ENCODE measurements around the gene CGB3. TPM values are rescaled to one million over a fixed set of nuclear protein-coding genes. Genes with fewer than 3 reads are reported as not detected.
"Not testable (repeated sequence)": the region's sequence is repeated elsewhere in the genome, so short reads cannot be mapped to it uniquely, and the experiment has no call there.

Gene CGB3
- total RNA-seq, 1 donor from 2014 or later: not detected

- H3K4me3 ChIP-seq (ENCODE audit: low read depth, low read length): no peak overlapping the region
- FAIRE-seq: no peak
- no peak for TF ChIP-seq CTCF (IDR thresholded peaks at IDR 0.05; ENCODE audit: insufficient read depth, low read length, severe bottlenecking)
- DNase-seq (ENCODE audit: low read depth): peak; percentile 66
- no peaks in the 10 kb centered on the region for H3K27me3 ChIP-seq (ENCODE audit: control insufficient read depth, insufficient read depth, low read length)
- no peaks in the 10 kb centered on the region for H3K36me3 ChIP-seq (ENCODE audit: control insufficient read depth, insufficient read depth, low read length)
Observed at GRCh38 chr19:49042177-49042576, 18.0 kb upstream of the CGB3 start.

DNA sequence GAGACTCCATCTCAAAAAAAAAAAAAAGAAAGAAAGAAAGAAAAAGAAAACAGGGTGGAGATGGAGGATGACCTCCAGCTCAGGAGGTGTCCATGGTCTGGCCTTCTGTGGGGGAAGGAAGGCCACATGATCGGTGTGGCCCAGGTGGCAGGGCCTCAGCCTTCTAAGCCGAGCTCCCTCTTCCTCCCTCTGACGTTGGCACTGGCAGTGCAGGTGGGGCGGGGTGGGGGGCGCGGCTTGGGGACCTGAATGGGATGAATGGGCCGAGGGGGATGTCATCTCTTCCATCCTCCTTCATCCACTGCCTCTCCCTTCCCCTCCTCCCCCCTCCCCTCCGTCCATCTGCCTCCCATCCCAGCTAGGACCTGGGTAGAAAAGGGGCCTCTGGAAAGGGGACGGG lies 15.6 kb upstream of the CGB3 start:
- not testable (repeated sequence) for H3K27me3 ChIP-seq (ENCODE audit: control insufficient read depth, insufficient read depth, low read length); H3K36me3 ChIP-seq (ENCODE audit: control insufficient read depth, insufficient read depth, low read length); DNase-seq (ENCODE audit: low read depth); FAIRE-seq; H3K4me3 ChIP-seq (ENCODE audit: low read depth, low read length)

- peak; percentile 50 for DNase-seq (ENCODE audit: low read depth)
- FAIRE-seq; H3K27me3 ChIP-seq (ENCODE audit: control insufficient read depth, insufficient read depth, low read length); H3K36me3 ChIP-seq (ENCODE audit: control insufficient read depth, insufficient read depth, low read length); H3K4me3 ChIP-seq (ENCODE audit: low read depth, low read length): not testable (repeated sequence)
Observed at GRCh38 chr19:49038557-49039276, 14.6 kb upstream of the CGB3 start.

- H3K36me3 ChIP-seq (ENCODE audit: control insufficient read depth, insufficient read depth, low read length); FAIRE-seq; DNase-seq (ENCODE audit: low read depth); H3K27me3 ChIP-seq (ENCODE audit: control insufficient read depth, insufficient read depth, low read length); H3K4me3 ChIP-seq (ENCODE audit: low read depth, low read length): not testable (repeated sequence)
Observed at GRCh38 chr19:49038111-49038510, 14.0 kb upstream of the CGB3 start.

DNA sequence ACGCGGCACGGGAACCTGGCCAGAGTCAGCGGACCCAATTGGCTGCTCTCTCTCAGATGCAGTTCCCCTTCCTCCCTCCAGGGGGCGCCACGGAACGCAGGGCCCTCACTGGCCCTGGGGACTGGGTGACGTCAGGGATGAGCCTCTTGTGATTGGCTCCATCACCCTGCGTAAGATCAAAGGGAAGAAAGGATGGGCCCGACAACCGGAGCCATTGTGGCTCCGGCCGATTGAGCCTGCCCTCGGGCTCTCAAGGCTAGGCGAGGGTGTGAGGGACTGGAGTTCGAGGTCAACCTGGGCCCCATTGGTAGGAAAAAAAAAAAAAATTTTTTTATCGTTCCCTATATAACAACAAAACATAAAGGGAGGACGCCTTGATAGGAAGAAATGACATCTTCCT lies 12.7 kb upstream of the CGB3 start, which contains the start of gene CGB1:
Gene CGB1, minus strand, starts transcription at position 81 of the 400 bp plus-strand sequence. CDS start 184 bp downstream, outside the sequence.
- not testable (repeated sequence) for DNase-seq (ENCODE audit: low read depth); H3K27me3 ChIP-seq (ENCODE audit: control insufficient read depth, insufficient read depth, low read length); FAIRE-seq; H3K36me3 ChIP-seq (ENCODE audit: control insufficient read depth, insufficient read depth, low read length); H3K4me3 ChIP-seq (ENCODE audit: low read depth, low read length)
- TF ChIP-seq CTCF (IDR thresholded peaks at IDR 0.05; ENCODE audit: insufficient read depth, low read length, severe bottlenecking): peak; percentile 47

GRCh38 chr19:49031642-49032301 lies 7.6 kb upstream of the CGB3 start, which contains the start of gene CGB2:
CGB2 (plus strand) TSS chr19:49031890; CDS start chr19:49032096, 206 bp downstream.
- TF ChIP-seq CTCF (IDR thresholded peaks at IDR 0.05; ENCODE audit: insufficient read depth, low read length, severe bottlenecking): peak; percentile 24
- not testable (repeated sequence) for H3K4me3 ChIP-seq (ENCODE audit: low read depth, low read length); FAIRE-seq; DNase-seq (ENCODE audit: low read depth); H3K27me3 ChIP-seq (ENCODE audit: control insufficient read depth, insufficient read depth, low read length); H3K36me3 ChIP-seq (ENCODE audit: control insufficient read depth, insufficient read depth, low read length)

DNA sequence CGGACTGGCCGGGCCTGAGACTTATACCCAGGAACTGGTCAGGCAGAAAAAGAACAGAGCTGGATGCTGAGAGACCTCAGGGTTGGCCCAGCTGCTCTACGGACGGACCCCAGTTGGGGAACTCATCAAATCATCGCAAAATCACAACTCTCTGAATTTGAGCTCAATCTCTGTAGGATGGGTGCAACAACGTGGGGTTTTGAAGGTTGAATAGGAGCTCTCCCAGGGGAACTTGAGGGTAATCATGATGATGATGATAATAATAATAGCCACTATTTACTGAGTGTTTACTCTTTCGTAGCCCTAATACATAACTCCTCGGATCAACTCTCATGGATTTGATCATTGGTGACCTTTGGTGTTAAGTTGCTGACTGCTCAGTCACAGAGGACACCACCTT lies 6.2 kb upstream of the CGB3 start:
- DNase-seq (ENCODE audit: low read depth); H3K36me3 ChIP-seq (ENCODE audit: control insufficient read depth, insufficient read depth, low read length); FAIRE-seq; H3K27me3 ChIP-seq (ENCODE audit: control insufficient read depth, insufficient read depth, low read length); H3K4me3 ChIP-seq (ENCODE audit: low read depth, low read length): not testable (repeated sequence)

DNA sequence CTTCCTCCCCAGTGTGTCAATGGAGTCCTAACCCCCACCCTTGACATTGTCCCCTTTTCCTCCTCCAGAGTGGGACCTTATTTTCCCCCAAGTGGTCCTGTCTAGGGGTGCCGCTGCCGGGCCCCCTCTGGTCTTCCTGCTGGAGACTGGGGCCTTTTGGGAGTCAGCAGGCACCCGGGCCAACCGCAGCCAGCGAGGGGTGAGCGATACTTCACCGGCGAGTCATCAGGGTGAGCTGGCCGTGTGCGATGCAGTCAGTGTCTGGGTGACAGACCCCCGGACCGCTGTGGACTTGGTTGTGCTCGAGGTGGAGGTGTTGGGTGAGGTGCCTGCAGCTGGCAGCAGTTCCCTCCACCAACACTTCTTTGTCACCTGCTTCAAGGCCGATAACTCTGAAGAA lies 5.6 kb upstream of the CGB3 start:
- not testable (repeated sequence) for DNase-seq (ENCODE audit: low read depth); H3K4me3 ChIP-seq (ENCODE audit: low read depth, low read length); H3K27me3 ChIP-seq (ENCODE audit: control insufficient read depth, insufficient read depth, low read length); FAIRE-seq; H3K36me3 ChIP-seq (ENCODE audit: control insufficient read depth, insufficient read depth, low read length)

DNA sequence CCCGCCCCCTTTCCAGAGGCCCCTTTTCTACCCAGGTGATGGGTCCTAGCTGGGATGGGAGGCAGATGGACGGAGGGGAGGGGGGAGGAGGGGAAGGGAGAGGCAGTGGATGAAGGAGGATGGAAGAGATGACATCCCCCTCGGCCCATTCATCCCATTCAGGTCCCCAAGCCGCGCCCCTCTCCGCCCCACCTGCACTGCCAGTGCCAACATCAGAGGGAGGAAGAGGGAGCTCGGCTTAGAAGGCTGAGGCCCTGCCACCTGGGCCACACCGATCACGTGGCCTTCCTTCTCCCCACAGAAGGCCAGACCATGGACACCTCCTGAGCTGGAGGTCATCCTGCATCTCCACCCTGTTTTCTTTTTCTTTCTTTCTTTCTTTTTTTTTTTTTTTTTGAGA lies 4.6 kb upstream of the CGB3 start:
- not testable (repeated sequence) for H3K27me3 ChIP-seq (ENCODE audit: control insufficient read depth, insufficient read depth, low read length); DNase-seq (ENCODE audit: low read depth); H3K4me3 ChIP-seq (ENCODE audit: low read depth, low read length); H3K36me3 ChIP-seq (ENCODE audit: control insufficient read depth, insufficient read depth, low read length); FAIRE-seq

GRCh38 chr19:49025599-49025998 lies 1.5 kb upstream of the CGB3 start:
- H3K4me3 ChIP-seq (ENCODE audit: low read depth, low read length); H3K36me3 ChIP-seq (ENCODE audit: control insufficient read depth, insufficient read depth, low read length); FAIRE-seq; H3K27me3 ChIP-seq (ENCODE audit: control insufficient read depth, insufficient read depth, low read length); DNase-seq (ENCODE audit: low read depth): not testable (repeated sequence)

DNA sequence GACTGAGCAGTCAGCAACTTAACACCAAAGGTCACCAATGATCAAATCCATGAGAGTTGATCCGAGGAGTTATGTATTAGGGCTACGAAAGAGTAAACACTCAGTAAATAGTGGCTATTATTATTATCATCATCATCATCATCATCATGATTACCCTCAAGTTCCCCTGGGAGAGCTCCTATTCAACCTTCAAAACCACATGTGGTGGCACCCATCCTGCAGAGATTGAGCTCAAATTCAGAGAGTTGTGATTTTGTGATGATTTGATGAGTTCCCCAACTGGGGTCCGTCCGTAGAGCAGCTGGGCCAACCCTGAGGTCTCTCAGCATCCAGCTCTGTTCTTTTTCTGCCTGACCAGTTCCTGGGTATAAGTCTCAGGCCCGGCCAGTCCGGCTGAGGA lies 955 bp upstream of the CGB3 start:
- DNase-seq (ENCODE audit: low read depth); H3K4me3 ChIP-seq (ENCODE audit: low read depth, low read length); FAIRE-seq; H3K27me3 ChIP-seq (ENCODE audit: control insufficient read depth, insufficient read depth, low read length); H3K36me3 ChIP-seq (ENCODE audit: control insufficient read depth, insufficient read depth, low read length): not testable (repeated sequence)

Data from bronchial epithelial cell (primary cell).